Mesothelial cell of epicardium (in vitro differentiated cells): ENCODE data around the gene MAIP1. TPM values are rescaled to one million over a fixed set of nuclear protein-coding genes. Genes with fewer than 3 reads are reported as not detected.

ENCODE experiments used
- DNase-seq, 2 experiments: peaks; one replicate each; pipeline ENCODE4 v3.0.0; 2021; ENCODE audit warnings: low spot score in 2 of 2; ENCODE audit not compliant: unreplicated experiment in 2 of 2
- H3K27ac Mint-ChIP-seq: 2 replicates; pipeline ENCODE4 v1.8.0; 2021; ENCODE audit warnings: mixed read lengths
- H3K27me3 Mint-ChIP-seq: 2 replicates; pipeline ENCODE4 v1.8.0; 2021; ENCODE audit warnings: low read depth, mixed read lengths
- H3K36me3 Mint-ChIP-seq: 2 replicates; pipeline ENCODE4 v1.8.0; 2021; ENCODE audit warnings: mixed read lengths
- H3K4me1 Mint-ChIP-seq: 2 replicates; pipeline ENCODE4 v1.8.0; 2021; ENCODE audit warnings: mixed read lengths
- H3K4me3 Mint-ChIP-seq: 2 replicates; pipeline ENCODE4 v1.8.0; 2021; ENCODE audit warnings: mild to moderate bottlenecking, moderate library complexity, mixed read lengths
- H3K9me3 Mint-ChIP-seq: 2 replicates; pipeline ENCODE4 v1.8.0; 2021; ENCODE audit warnings: mixed read lengths
- CTCF ChIP-seq: fragments of 200-600 bp; sonication (generic); IDR thresholded peaks from one replicate; pipeline ENCODE4 v1.5.0; 2021; ENCODE audit warnings: antibody characterized with exemption; ENCODE audit not compliant: unreplicated experiment
- total RNA-seq: library from RNA; stranded (reverse); gene quantifications from 3 replicates; pipeline ENCODE4 v1.2.1, GENCODE V29; 2021

Gene MAIP1
- total RNA-seq, 1 donor from 2014 or later: 20.2 TPM

GRCh38 chr2:199999166-199999565 is 43.8 kb downstream of the MAIP1 start:
- no peaks in the 10 kb centered on the region for H3K36me3 Mint-ChIP-seq

GRCh38 chr2:200000444-200001163 is 45.2 kb downstream of the MAIP1 start:
- H3K27ac Mint-ChIP-seq: no peak overlapping the region
- no peak for DNase-seq
- no peaks in the 10 kb centered on the region for H3K27me3 Mint-ChIP-seq
- H3K36me3 Mint-ChIP-seq: no peaks in the 10 kb centered on the region
- H3K4me1 Mint-ChIP-seq: no peaks in the 10 kb centered on the region
- TF ChIP-seq CTCF: no peak
- peaks cover 12% of the 10 kb centered on the region for H3K9me3 Mint-ChIP-seq
- H3K4me3 Mint-ChIP-seq: no peak overlapping the region

More at GRCh38 chr2:199999166-199999565, 43.8 kb downstream of the MAIP1 start:
- DNase-seq: no peak
- no peak for TF ChIP-seq CTCF
- Mint-ChIP-seq H3K4me3 (no peak overlapping the region), H3K27ac (no peak overlapping the region), H3K9me3 (peaks cover 12% of the 10 kb centered on the region), H3K27me3 (no peaks in the 10 kb centered on the region), H3K4me1 (no peaks in the 10 kb centered on the region)

GRCh38 chr2:200003444-200003843 is 48.1 kb downstream of the MAIP1 start:
- Mint-ChIP-seq H3K27me3 (no peaks in the 10 kb centered on the region), H3K36me3 (no peaks in the 10 kb centered on the region), H3K4me1 (no peaks in the 10 kb centered on the region), H3K9me3 (peaks cover 22% of the 10 kb centered on the region), H3K27ac (no peak overlapping the region), H3K4me3 (no peak overlapping the region)
- TF ChIP-seq CTCF: no peak
- no peak for DNase-seq

GRCh38 chr2:200005675-200006074 is 50.3 kb downstream of the MAIP1 start:
- Mint-ChIP-seq H3K36me3 (no peaks in the 10 kb centered on the region), H3K9me3 (peaks cover 25% of the 10 kb centered on the region), H3K4me1 (no peaks in the 10 kb centered on the region), H3K4me3 (no peak overlapping the region), H3K27ac (no peak overlapping the region), H3K27me3 (no peaks in the 10 kb centered on the region)
- TF ChIP-seq CTCF: no peak
- no peak for DNase-seq

- no peaks in the 10 kb centered on the region for H3K36me3 Mint-ChIP-seq
- H3K27ac Mint-ChIP-seq: no peak overlapping the region
- no peaks in the 10 kb centered on the region for H3K4me1 Mint-ChIP-seq
Observed at GRCh38 chr2:200007306-200007705, 51.9 kb downstream of the MAIP1 start.

More at GRCh38 chr2:200007306-200007705, 51.9 kb downstream of the MAIP1 start:
- no peak overlapping the region for H3K4me3 Mint-ChIP-seq
- no peak for TF ChIP-seq CTCF
- no peak for DNase-seq
- H3K27me3 Mint-ChIP-seq: no peaks in the 10 kb centered on the region
- H3K9me3 Mint-ChIP-seq: peaks cover 36% of the 10 kb centered on the region
